Superior temporal gyrus (tissue), 1 donor: ENCODE results near the gene UBE2I.

ENCODE experiments used
- DNase-seq: peaks from one replicate; pipeline ENCODE4 v3.0.0-alpha.2; 2016; ENCODE audit errors: extremely low spot score

The UBE2I gene

DNA sequence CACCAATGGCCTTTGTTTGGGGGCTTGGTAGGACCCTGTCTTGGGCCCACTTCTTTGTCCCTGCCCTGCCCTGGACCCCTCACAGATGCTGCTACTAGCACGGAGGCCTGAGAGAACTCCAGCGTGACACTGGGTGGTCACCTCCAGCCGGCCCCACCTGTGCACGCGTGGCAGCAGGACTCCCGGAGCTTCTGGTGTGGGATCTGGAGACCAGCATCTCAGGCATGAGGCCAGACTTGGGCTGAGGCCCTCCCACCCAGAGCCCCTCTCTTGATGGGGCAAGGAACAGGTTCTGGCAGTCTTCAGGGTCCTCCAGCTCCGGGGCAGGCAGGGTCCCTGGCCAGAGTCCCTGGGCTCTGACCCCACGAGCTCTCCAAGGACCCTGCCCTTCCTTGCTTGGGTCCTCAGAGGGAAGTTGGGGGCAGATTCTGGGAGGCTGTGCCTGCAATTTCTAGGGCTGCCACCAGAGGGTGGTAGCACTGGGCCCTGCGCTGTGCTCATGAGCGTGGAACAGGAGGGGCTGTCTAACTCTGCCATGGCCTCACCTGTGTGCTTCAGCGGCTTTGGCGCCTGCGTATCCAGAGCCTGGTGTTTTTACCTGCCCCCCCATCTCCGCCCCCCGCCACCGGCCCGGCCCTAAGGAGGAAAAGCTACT lies 21.0 kb downstream of the UBE2I start:
- DNase-seq = no peak

GRCh38 chr16:1330931-1331711 lies 21.7 kb downstream of the UBE2I start:
- no peak for DNase-seq

DNA sequence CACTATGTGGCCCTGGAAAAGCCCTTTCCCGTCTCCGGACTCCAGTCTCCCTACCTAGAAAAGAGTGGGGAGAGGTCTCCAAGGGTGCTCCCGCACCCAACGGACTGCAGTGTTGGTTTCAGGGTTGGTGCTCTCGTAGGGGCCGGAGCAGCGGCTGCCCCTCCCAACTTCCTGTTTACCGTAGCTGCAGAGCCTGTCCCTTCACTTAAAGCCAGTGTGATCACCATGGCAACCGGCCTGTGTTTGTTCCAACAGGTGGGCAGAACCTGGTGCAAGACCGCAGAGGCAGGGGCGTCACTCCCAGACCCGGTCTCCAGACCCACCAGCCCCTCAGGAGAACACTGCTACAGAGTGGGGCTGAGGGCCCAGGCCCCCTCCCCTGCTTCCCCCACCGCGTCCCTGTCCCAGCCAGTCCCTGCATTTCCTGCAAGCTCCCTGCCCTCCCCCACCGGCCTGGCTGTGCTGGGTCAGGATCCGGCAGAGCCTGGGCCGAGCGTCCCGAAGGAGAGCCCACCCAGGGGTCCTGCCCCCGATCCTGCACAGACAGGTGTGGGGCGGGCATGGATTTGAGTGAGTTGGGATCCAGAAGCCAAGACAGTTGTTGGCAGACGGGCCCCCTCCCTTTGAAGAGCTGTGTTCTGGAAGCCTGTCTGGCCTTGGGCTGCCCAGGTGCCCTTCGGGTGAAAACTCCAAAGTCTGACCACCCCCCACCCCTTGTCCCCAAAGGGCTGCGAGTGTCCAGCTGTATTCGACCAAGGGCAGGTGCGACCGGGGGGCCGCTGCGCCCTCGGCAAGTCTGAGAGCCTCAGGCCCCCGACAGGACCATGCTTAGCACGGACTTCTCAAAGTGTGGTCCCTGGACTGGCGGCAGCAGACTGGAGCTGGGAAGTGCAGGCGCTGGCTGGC lies 22.5 kb downstream of the UBE2I start:
- DNase-seq = no peak

DNA sequence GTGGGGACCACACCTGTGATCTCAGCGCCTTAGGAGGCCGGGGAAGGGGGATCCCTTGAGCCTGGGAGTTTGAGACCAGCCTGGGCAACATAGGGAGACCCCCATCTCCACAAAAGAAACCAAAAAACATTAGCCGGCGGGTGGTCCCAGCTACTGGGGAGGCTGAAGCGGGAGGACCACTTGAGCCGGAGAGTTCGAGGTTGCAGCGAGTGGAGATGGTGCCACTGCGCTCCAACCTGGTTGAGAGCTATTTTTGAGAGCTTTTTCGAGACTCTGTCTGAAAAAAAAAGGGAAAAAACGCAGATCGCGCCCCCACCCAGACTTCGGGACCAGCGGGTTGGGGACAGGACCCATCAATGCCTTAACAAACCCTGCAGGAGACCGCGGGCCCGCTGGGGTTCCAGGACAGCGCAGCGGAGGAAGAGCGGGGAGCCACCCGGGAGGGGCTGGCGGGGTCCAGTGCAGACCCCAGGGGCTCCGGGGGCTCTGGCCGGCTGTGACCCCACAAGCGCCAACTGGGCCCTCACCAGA lies 23.2 kb downstream of the UBE2I start:
- DNase-seq = no peak

DNA sequence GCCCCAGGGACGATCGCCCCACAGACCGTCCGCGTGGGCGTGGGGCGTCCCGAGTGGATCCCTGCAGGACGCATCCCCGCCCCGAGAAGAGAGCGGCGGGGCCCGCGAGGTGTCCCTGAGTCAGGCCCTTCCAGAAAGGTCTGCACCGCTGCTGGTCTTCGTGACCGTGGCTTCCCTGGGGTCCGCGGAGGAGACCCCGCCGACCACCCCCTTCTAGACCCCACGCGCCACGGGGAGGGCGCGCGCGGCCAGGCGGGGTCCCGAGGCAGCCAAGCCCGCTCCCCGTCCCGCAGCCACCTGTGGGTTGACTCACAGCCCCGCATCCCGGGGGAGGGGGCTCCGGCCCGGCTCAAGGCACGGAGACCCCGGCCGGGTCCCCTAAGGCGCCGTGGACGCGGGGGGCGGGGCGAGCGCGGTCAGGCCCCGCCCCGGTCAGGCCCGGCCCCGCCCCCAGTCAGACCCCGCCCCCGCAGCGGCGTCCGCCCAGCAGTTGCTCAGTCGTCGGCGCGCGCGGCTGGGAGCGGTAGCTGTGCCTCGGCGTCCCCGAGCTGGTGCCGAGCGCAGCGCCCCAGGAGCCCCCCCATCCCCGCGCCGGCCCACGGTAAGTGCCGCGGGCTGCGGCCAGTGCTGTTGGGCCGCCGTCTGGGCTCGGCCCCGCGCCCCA lies 23.8 kb downstream of the UBE2I start, which contains the start of gene BAIAP3:
TSS of gene BAIAP3 (plus strand) at position 497 of the 664 bp plus-strand sequence. CDS start 4,905 bp downstream, outside the sequence.
- no peak for DNase-seq

GRCh38 chr16:1333854-1334700 lies 24.6 kb downstream of the UBE2I start:
- DNase-seq = no peak

DNA sequence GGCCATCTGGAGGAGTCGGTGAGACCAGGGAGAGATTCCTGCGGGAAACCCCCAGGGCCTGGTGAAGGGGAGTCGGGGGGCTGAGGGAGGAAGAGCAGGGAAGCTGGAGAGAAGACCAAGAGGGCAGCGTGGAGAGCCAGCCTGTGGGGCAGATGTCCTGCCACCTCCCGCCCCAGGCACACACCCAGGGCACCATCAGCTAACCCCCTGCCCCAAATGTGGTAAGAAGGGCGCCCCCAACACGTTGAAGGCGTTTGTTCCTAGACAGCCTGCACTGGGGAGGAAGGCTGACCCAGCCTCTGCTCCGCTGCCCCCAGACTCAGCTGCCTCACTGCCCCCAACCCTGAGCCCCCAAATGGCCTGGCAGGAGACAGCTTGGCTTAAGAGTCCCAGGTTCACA lies 25.3 kb downstream of the UBE2I start:
- no peak for DNase-seq

- DNase-seq = peak; percentile 18
Observed at GRCh38 chr16:1335211-1335971, 26.0 kb downstream of the UBE2I start.

DNA sequence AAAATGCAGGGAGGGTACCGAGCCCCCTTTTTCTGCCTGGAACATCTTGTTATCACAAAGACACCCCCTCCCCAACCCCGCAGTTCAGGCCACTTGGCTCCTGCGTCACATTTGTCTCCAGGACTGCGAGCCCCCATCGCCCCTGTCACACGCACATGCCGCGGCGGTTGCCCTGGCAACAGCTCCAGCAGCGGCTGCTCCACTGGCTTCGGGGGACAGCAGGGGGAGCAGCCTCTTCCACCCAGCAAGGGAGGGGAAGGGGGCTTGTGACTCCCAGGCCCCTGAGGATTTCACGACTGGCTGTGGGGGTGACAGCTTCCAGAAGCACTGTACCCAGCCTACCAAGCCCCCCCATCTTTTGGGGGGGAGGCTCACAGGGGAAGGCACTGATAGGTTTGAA lies 26.6 kb downstream of the UBE2I start:
- DNase-seq = peak; percentile 12

GRCh38 chr16:1336619-1337018 lies 27.2 kb downstream of the UBE2I start:
- no peak for DNase-seq

- DNase-seq = no peak
Observed at GRCh38 chr16:1337486-1337885, 28.1 kb downstream of the UBE2I start.

DNA sequence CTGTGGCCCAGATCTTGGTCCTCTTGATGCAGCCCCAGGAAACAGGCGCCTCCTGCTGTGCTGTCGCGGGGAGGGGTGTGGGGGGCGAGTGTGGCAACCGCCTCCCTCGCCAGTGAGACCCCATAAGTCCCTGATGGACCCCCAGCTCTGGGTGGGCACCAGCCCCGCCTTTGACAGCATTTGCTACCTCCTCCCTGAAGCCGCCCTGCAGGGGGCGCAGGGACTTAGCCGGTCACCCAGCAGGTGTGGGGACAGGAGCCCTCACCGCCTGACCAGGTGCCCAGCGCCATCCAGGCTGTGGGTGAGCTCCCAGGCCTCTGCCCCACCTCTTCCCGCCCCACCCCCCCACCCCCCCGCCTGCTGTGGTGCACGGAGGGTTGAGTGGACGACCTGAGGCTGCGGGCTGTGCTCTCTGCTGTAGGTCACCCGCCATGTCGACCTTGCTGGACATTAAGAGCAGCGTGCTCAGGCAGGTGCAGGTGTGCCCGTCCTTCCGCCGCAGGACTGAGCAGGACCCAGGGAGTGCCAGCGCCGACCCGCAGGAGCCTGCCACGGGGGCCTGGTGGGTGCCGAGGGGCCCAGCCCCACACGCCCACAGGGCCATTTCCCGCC lies 28.8 kb downstream of the UBE2I start:
- DNase-seq = no peak

DNA sequence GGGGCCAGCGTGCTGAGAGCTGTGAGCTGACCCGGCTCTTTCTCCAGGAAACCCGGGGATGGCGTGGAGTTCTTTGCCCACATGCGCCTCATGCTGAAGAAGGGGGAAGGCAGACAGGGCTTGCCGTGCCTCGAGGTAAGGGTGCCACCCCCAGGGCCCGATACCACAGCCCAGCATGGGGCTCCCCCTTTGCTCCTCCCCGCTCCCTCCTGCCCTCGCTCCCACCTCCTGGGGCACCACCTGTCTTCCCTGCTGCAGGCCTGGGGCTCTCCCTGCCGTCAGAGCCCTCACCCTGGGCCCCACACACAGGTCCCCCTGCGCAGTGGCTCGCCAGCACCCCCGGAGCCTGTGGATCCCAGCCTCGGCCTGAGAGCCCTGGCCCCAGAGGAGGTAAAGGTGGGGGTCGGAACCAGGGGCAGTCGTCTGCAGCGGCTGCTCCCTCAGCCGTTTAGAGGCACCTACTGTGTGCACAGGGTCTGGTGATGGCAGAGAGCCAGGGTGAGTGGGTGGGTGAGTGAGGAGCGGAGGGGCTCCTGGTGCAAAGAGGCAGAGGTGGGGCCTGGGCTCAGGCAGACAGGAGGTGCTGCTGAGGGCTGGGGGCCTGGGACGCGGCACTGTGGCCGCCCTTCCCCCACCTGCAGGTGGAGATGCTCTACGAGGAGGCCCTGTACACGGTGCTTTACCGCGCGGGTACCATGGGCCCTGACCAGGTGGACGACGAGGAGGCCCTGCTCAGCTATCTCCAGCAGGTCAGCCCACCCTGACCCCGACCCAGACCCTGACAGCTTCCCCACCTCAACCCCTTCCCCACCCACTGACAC lies 29.6 kb downstream of the UBE2I start:
- no peak for DNase-seq

DNA sequence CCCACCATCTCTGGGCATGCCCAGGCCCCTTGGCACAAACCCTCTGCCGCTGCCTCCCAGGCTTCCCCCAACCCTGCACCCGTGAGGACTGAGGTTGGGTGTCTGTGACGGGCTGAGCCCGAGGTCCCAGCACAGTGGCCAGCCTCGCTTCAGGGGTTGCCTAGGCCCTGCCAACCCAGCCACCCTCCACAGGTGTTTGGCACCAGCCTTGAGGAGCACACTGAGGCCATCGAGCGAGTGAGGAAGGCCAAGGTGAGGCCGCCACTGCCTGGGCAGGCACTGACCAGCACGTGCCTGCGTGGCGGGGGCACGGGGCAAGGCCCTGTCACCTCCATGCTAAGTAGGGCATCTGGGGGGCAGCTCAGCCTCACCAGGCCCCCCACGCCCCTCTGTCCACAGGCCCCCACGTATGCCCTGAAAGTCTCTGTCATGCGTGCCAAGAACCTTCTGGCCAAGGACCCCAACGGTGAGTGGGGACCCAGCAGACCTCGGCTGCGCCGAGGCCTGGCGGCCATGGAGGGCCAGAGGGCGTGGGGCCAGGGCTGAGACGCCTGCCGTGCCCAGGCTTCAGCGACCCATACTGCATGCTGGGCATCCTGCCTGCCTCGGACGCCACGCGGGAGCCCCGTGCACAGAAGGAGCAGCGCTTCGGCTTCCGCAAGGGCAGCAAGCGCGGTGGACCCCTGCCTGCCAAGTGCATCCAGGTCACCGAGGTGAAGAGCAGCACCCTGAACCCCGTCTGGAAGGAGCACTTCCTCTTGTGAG lies 31.5 kb downstream of the UBE2I start:
- no peak for DNase-seq

- no peak for DNase-seq
Observed at GRCh38 chr16:1341495-1342420, 32.3 kb downstream of the UBE2I start.
